ENCODE measurements around the gene LMCD1. TPM values are rescaled to one million over a fixed set of nuclear protein-coding genes. Genes with fewer than 3 reads are reported as not detected.

The LMCD1 gene
- total RNA-seq, 2 donors from 2014 or later, result 1.6 to 9.8 TPM

- no peaks in the 10 kb centered on the region for H3K4me1 Mint-ChIP-seq
- no peak overlapping the region for H3K4me3 Mint-ChIP-seq
- ATAC-seq (replicated peaks), result no peak
- H3K9me3 Mint-ChIP-seq, result peaks cover 4% of the 10 kb centered on the region
- peaks cover 23% of the 10 kb centered on the region for H3K27me3 Mint-ChIP-seq
- no peaks in the 10 kb centered on the region for H3K36me3 Mint-ChIP-seq (ENCODE audit: low read depth)
- no peak overlapping the region for H3K27ac Mint-ChIP-seq
Observed at GRCh38 chr3:8525893-8526292, 24.3 kb downstream of the LMCD1 start.

- Mint-ChIP-seq H3K4me1 (no peaks in the 10 kb centered on the region), H3K36me3 (ENCODE audit: low read depth) (no peaks in the 10 kb centered on the region), H3K27me3 (peaks cover 13% of the 10 kb centered on the region), H3K9me3 (no peaks in the 10 kb centered on the region), H3K27ac (no peak overlapping the region), H3K4me3 (no peak overlapping the region)
- ATAC-seq (replicated peaks), result no peak
Observed at GRCh38 chr3:8529181-8529637, 27.6 kb downstream of the LMCD1 start.

GRCh38 chr3:8529738-8530525, 28.3 kb downstream of the LMCD1 start:
- Mint-ChIP-seq H3K36me3 (ENCODE audit: low read depth) (no peaks in the 10 kb centered on the region), H3K4me1 (no peaks in the 10 kb centered on the region), H3K4me3 (no peak overlapping the region), H3K9me3 (no peaks in the 10 kb centered on the region), H3K27ac (no peak overlapping the region), H3K27me3 (peaks cover 13% of the 10 kb centered on the region)
- no peak for ATAC-seq (replicated peaks)

GRCh38 chr3:8530581-8530980, 29.0 kb downstream of the LMCD1 start:
- Mint-ChIP-seq H3K27ac (no peak overlapping the region), H3K9me3 (no peaks in the 10 kb centered on the region), H3K36me3 (ENCODE audit: low read depth) (no peaks in the 10 kb centered on the region), H3K27me3 (peaks cover 13% of the 10 kb centered on the region), H3K4me3 (no peak overlapping the region), H3K4me1 (no peaks in the 10 kb centered on the region)
- ATAC-seq (replicated peaks), result no peak

GRCh38 chr3:8532251-8532871, 30.7 kb downstream of the LMCD1 start:
- H3K4me1 Mint-ChIP-seq, result no peaks in the 10 kb centered on the region
- no peak overlapping the region for H3K4me3 Mint-ChIP-seq
- H3K27ac Mint-ChIP-seq, result no peak overlapping the region

GRCh38 chr3:8536096-8537056, 34.8 kb downstream of the LMCD1 start:
- ATAC-seq (replicated peaks), result no peak
- Mint-ChIP-seq H3K27ac (no peak overlapping the region), H3K4me1 (no peaks in the 10 kb centered on the region), H3K9me3 (no peaks in the 10 kb centered on the region), H3K36me3 (ENCODE audit: low read depth) (no peaks in the 10 kb centered on the region), H3K27me3 (peaks cover 8% of the 10 kb centered on the region), H3K4me3 (no peak overlapping the region)

More at GRCh38 chr3:8532251-8532871, 30.7 kb downstream of the LMCD1 start:
- no peak for ATAC-seq (replicated peaks)
- Mint-ChIP-seq H3K9me3 (no peaks in the 10 kb centered on the region), H3K36me3 (ENCODE audit: low read depth) (no peaks in the 10 kb centered on the region), H3K27me3 (peaks cover 8% of the 10 kb centered on the region)

GRCh38 chr3:8537440-8537839, 35.8 kb downstream of the LMCD1 start:
- Mint-ChIP-seq H3K4me1 (no peaks in the 10 kb centered on the region), H3K27me3 (peaks cover 4% of the 10 kb centered on the region), H3K27ac (no peak overlapping the region), H3K36me3 (ENCODE audit: low read depth) (no peaks in the 10 kb centered on the region), H3K9me3 (no peaks in the 10 kb centered on the region), H3K4me3 (no peak overlapping the region)
- no peak for ATAC-seq (replicated peaks)

GRCh38 chr3:8538223-8538622, 36.6 kb downstream of the LMCD1 start:
- H3K4me1 Mint-ChIP-seq, result no peaks in the 10 kb centered on the region
- no peaks in the 10 kb centered on the region for H3K9me3 Mint-ChIP-seq
- H3K27me3 Mint-ChIP-seq, result peaks cover 4% of the 10 kb centered on the region
- H3K36me3 Mint-ChIP-seq (ENCODE audit: low read depth), result no peaks in the 10 kb centered on the region
- no peak overlapping the region for H3K27ac Mint-ChIP-seq
- ATAC-seq (replicated peaks), result no peak
- no peak overlapping the region for H3K4me3 Mint-ChIP-seq

GRCh38 chr3:8538913-8539312, 37.3 kb downstream of the LMCD1 start:
- Mint-ChIP-seq H3K9me3 (no peaks in the 10 kb centered on the region), H3K27me3 (peaks cover 3% of the 10 kb centered on the region), H3K4me3 (no peak overlapping the region), H3K27ac (no peak overlapping the region), H3K4me1 (no peaks in the 10 kb centered on the region), H3K36me3 (ENCODE audit: low read depth) (no peaks in the 10 kb centered on the region)
- peak; percentile 9 for ATAC-seq (replicated peaks)

GRCh38 chr3:8539419-8539818, 37.8 kb downstream of the LMCD1 start:
- Mint-ChIP-seq H3K4me3 (no peak overlapping the region), H3K9me3 (no peaks in the 10 kb centered on the region), H3K4me1 (no peaks in the 10 kb centered on the region), H3K36me3 (ENCODE audit: low read depth) (no peaks in the 10 kb centered on the region), H3K27ac (no peak overlapping the region), H3K27me3 (no peaks in the 10 kb centered on the region)
- peak; percentile 21 for ATAC-seq (replicated peaks)

GRCh38 chr3:8540456-8540855, 38.8 kb downstream of the LMCD1 start:
- H3K27ac Mint-ChIP-seq, result no peak overlapping the region
- H3K4me3 Mint-ChIP-seq, result no peak overlapping the region
- H3K27me3 Mint-ChIP-seq, result no peaks in the 10 kb centered on the region
- no peaks in the 10 kb centered on the region for H3K36me3 Mint-ChIP-seq (ENCODE audit: low read depth)
- H3K9me3 Mint-ChIP-seq, result no peaks in the 10 kb centered on the region
- ATAC-seq (replicated peaks), result no peak
- no peaks in the 10 kb centered on the region for H3K4me1 Mint-ChIP-seq

GRCh38 chr3:8541486-8541885, 39.9 kb downstream of the LMCD1 start:
- Mint-ChIP-seq H3K27me3 (no peaks in the 10 kb centered on the region), H3K9me3 (no peaks in the 10 kb centered on the region), H3K36me3 (ENCODE audit: low read depth) (no peaks in the 10 kb centered on the region), H3K27ac (no peak overlapping the region), H3K4me1 (no peaks in the 10 kb centered on the region), H3K4me3 (no peak overlapping the region)
- ATAC-seq (replicated peaks), result no peak

- Mint-ChIP-seq H3K27me3 (no peaks in the 10 kb centered on the region), H3K27ac (no peak overlapping the region), H3K4me3 (no peak overlapping the region), H3K4me1 (no peaks in the 10 kb centered on the region), H3K9me3 (no peaks in the 10 kb centered on the region), H3K36me3 (ENCODE audit: low read depth) (no peaks in the 10 kb centered on the region)
- ATAC-seq (replicated peaks), result no peak
Observed at GRCh38 chr3:8542190-8543135, 40.8 kb downstream of the LMCD1 start.

Data from activated T-helper 17 cell treated with anti-CD3 and anti-CD28 coated beads, Interleukin-2, amount 50 U/mL, for 72 hours (primary cell).